Measurements from ENCODE around the gene THBS4.

The THBS4 gene

GRCh38 chr5:80077051-80077714 is 42.0 kb downstream of the THBS4 start:
- TF ChIP-seq GATA2 (IDR thresholded peaks at IDR 0.05; ENCODE audit: low read depth, low read length) = no peak
- no peak for TF ChIP-seq GATA3 (IDR thresholded peaks at IDR 0.05; ENCODE audit: low read depth, low read length)

- TF ChIP-seq GATA2 (IDR thresholded peaks at IDR 0.05; ENCODE audit: low read depth, low read length) (no peak), GATA3 (IDR thresholded peaks at IDR 0.05; ENCODE audit: low read depth, low read length) (no peak)
Observed at GRCh38 chr5:80078921-80079320, 43.8 kb downstream of the THBS4 start.

GRCh38 chr5:80082281-80082680 is 47.1 kb downstream of the THBS4 start:
- no peak for TF ChIP-seq GATA3 (IDR thresholded peaks at IDR 0.05; ENCODE audit: low read depth, low read length)
- TF ChIP-seq GATA2 (IDR thresholded peaks at IDR 0.05; ENCODE audit: low read depth, low read length) = no peak

GRCh38 chr5:80082731-80083100 is 47.6 kb downstream of the THBS4 start:
- no peak for TF ChIP-seq GATA3 (IDR thresholded peaks at IDR 0.05; ENCODE audit: low read depth, low read length)
- no peak for TF ChIP-seq GATA2 (IDR thresholded peaks at IDR 0.05; ENCODE audit: low read depth, low read length)

- TF ChIP-seq GATA2 (IDR thresholded peaks at IDR 0.05; ENCODE audit: low read depth, low read length) = no peak
Observed at GRCh38 chr5:80083101-80083890, 48.1 kb downstream of the THBS4 start.

GRCh38 chr5:80090884-80091166 is 55.7 kb downstream of the THBS4 start:
- TF ChIP-seq GATA3 (IDR thresholded peaks at IDR 0.05; ENCODE audit: low read depth, low read length) (no peak), GATA2 (IDR thresholded peaks at IDR 0.05; ENCODE audit: low read depth, low read length) (no peak)

- TF ChIP-seq GATA2 (IDR thresholded peaks at IDR 0.05; ENCODE audit: low read depth, low read length) (no peak), GATA3 (IDR thresholded peaks at IDR 0.05; ENCODE audit: low read depth, low read length) (no peak)
Observed at GRCh38 chr5:80092486-80093107, 57.4 kb downstream of the THBS4 start.

- TF ChIP-seq GATA3 (IDR thresholded peaks at IDR 0.05; ENCODE audit: low read depth, low read length) (no peak), GATA2 (IDR thresholded peaks at IDR 0.05; ENCODE audit: low read depth, low read length) (no peak)
Observed at GRCh38 chr5:80093796-80094195, 58.6 kb downstream of the THBS4 start.

- TF ChIP-seq GATA2 (IDR thresholded peaks at IDR 0.05; ENCODE audit: low read depth, low read length) = no peak
- no peak for TF ChIP-seq GATA3 (IDR thresholded peaks at IDR 0.05; ENCODE audit: low read depth, low read length)
Observed at GRCh38 chr5:80094236-80094738, 59.1 kb downstream of the THBS4 start.

GRCh38 chr5:80097451-80097850 is 62.3 kb downstream of the THBS4 start:
- TF ChIP-seq GATA2 (IDR thresholded peaks at IDR 0.05; ENCODE audit: low read depth, low read length) (no peak), GATA3 (IDR thresholded peaks at IDR 0.05; ENCODE audit: low read depth, low read length) (no peak)

GRCh38 chr5:80101993-80102392 is 66.8 kb downstream of the THBS4 start:
- TF ChIP-seq GATA2 (IDR thresholded peaks at IDR 0.05; ENCODE audit: low read depth, low read length) (no peak), GATA3 (IDR thresholded peaks at IDR 0.05; ENCODE audit: low read depth, low read length) (no peak)

GRCh38 chr5:80103371-80103770 is 68.2 kb downstream of the THBS4 start:
- TF ChIP-seq GATA2 (IDR thresholded peaks at IDR 0.05; ENCODE audit: low read depth, low read length) = no peak

GRCh38 chr5:80105698-80106439 is 70.7 kb downstream of the THBS4 start:
- no peak for TF ChIP-seq GATA2 (IDR thresholded peaks at IDR 0.05; ENCODE audit: low read depth, low read length)
- no peak for TF ChIP-seq GATA3 (IDR thresholded peaks at IDR 0.05; ENCODE audit: low read depth, low read length)

- no peak for TF ChIP-seq GATA2 (IDR thresholded peaks at IDR 0.05; ENCODE audit: low read depth, low read length)
Observed at GRCh38 chr5:80106916-80107315, 71.8 kb downstream of the THBS4 start.

Measured in SH-SY5Y (cell line).